Stomach (tissue), 9 donors: ENCODE measurements around the gene NDUFA8. TPM values are rescaled to one million over a fixed set of nuclear protein-coding genes. Genes with fewer than 3 reads are reported as not detected.

Experiments
- DNase-seq, 2 donors: peaks; one replicate each; pipeline versions ENCODE4 v3.0.0 to v3.0.0-alpha.2; 2013 to 2019
- H3K27ac ChIP-seq, 5 donors: fragments of 200-600 bp in 4 of 5; sonication (generic) in 4 of 5; one replicate each; pipeline ENCODE4 v1.5.1; 2013 to 2019; ENCODE audit warnings: mild to moderate bottlenecking in 1 of 5, moderate library complexity in 1 of 5
- H3K27me3 ChIP-seq, 3 donors: fragments of 200-600 bp; sonication (generic); one replicate each; pipeline ENCODE4 v1.5.1; 2017 to 2019; ENCODE audit warnings: mixed run types in 1 of 3
- H3K36me3 ChIP-seq, 4 donors: fragments of 200-600 bp; sonication (generic); 1 replicate in 3 of 4; 2 replicates in 1 of 4; pipeline ENCODE4 v1.5.1; 2016 to 2019
- H3K4me1 ChIP-seq, 4 donors: fragments of 200-600 bp; sonication (generic); one replicate each; pipeline ENCODE4 v1.5.1; 2016 to 2019
- H3K4me3 ChIP-seq, 4 donors: fragments of 200-600 bp; sonication (generic) in 3 of 4; one replicate each; pipeline ENCODE4 v1.5.1; 2016 to 2019; ENCODE audit warnings: mild to moderate bottlenecking in 1 of 4
- H3K9me3 ChIP-seq, 4 donors: fragments of 200-600 bp; sonication (generic); one replicate each; pipeline ENCODE4 v1.5.1; 2016 to 2019
- EP300 ChIP-seq: sonication (generic); formaldehyde crosslinking; IDR thresholded peaks from one replicate; pipeline ENCODE4 v1.6.1; 2017; ENCODE audit warnings: antibody characterized with exemption
- POLR2A ChIP-seq, 4 donors: fragments of 450-650 bp; IDR thresholded peaks; one replicate each; pipeline ENCODE4 v1.6.1; 2016; ENCODE audit warnings: antibody characterized with exemption in 4 of 4, control low read depth in 2 of 4, mild to moderate bottlenecking in 1 of 4, moderate library complexity in 1 of 4
- POLR2AphosphoS5 ChIP-seq, 3 donors: sonication (generic); formaldehyde crosslinking; IDR thresholded peaks; one replicate each; pipeline ENCODE4 v1.6.1; 2016; ENCODE audit warnings: antibody characterized with exemption in 3 of 3
- WGBS, 5 donors: extraction: QIAGEN DNeasy Blood & Tissue Kit in 3 of 5; methylation state at CpG; one replicate each; pipeline versions ENCODE4 v1.1.5 to v1.1.7; 2013 to 2018; 5-methylcytosine and 5-hydroxymethylcytosine counted together
- intact Hi-C: fragments of 100-400 bp; cut with DNase I; formaldehyde crosslinking; loops from one replicate; pipeline ENCODE4 v1.15.1; 2023; ENCODE audit warnings: low total_unique reads
- polyA plus RNA-seq, 3 donors: library from polyadenylated mRNA; stranded (reverse); fragments of 200-250 nt; gene quantifications; one replicate each; pipeline ENCODE4 v1.2.3, GENCODE V29; 2013
- total RNA-seq, 5 donors: library from RNA; depleted of rRNA; stranded (reverse); fragments of >200 nt; gene quantifications; one replicate each; pipeline versions ENCODE4 v1.1.0 to v1.2.3, GENCODE V29; 2014 to 2016
- TF ChIP-seq, protein P1 (sequence below), 7 experiments: fragments of 450-650 bp in 4 of 7; fragments of 200-600 bp in 3 of 7; sonication (generic) in 3 of 7; IDR thresholded peaks; one replicate each; pipeline ENCODE4 v1.5.1; 2016 to 2019; ENCODE audit warnings: antibody characterized with exemption in 7 of 7, control low read depth in 2 of 7, mild to moderate bottlenecking in 1 of 7
- donor health status: healthy with polysubstance abuse.
- donor health status: Bipolar disorder and iron deficiency.
- donor health status: healthy.

NDUFA8 gene
- total and polyA plus RNA-seq, 8 donors: 10.5 to 130 (median 53.3) TPM

DNA sequence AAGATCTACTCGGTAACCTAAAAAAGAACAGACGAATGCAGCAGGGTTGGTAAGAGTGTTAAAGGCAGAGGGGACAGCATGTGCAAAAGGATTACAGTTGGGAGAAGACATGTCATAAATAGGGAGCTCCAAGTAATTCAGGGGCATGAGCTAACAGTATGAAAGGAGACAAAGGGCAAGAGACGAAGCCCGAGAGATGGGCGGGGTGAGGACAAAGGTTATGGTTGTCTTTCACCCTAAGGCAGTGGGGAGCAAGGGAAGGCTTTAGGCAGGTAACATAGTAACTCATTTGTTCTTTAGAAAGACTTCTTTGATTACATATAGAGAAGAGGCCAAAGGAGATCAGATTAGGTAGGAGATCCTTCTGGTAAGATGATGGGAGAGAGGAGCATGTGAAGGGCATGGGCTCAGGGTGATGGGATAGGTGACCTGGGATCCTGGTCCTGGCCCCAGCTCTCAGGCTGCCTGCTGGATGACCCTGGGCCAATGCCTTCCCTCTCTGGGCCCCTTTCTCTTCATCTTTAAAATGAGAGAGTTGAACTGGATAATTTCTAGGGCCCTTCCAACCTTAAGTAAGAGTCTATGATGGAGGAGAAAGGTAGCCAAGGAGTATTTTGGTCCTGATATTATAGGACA lies 19.6 kb upstream of the NDUFA8 start:
- Histone ChIP-seq H3K27me3 (peaks cover 0 to 10% (median 8%) of the 10 kb centered on the region in 3 donors), H3K36me3 (no peaks in the 10 kb centered on the region), H3K4me3 (no peak overlapping the region), H3K27ac (no peak overlapping the region), H3K4me1 (no peaks in the 10 kb centered on the region), H3K9me3 (no peaks in the 10 kb centered on the region)
- DNase-seq: no peak
- TF ChIP-seq POLR2AphosphoS5 (IDR thresholded peaks at IDR 0.05): no peak
- TF ChIP-seq, protein P1, sequence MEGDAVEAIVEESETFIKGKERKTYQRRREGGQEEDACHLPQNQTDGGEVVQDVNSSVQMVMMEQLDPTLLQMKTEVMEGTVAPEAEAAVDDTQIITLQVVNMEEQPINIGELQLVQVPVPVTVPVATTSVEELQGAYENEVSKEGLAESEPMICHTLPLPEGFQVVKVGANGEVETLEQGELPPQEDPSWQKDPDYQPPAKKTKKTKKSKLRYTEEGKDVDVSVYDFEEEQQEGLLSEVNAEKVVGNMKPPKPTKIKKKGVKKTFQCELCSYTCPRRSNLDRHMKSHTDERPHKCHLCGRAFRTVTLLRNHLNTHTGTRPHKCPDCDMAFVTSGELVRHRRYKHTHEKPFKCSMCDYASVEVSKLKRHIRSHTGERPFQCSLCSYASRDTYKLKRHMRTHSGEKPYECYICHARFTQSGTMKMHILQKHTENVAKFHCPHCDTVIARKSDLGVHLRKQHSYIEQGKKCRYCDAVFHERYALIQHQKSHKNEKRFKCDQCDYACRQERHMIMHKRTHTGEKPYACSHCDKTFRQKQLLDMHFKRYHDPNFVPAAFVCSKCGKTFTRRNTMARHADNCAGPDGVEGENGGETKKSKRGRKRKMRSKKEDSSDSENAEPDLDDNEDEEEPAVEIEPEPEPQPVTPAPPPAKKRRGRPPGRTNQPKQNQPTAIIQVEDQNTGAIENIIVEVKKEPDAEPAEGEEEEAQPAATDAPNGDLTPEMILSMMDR (IDR thresholded peaks at IDR 0.05): no peak
- TF ChIP-seq EP300: no peak
- TF ChIP-seq POLR2A (IDR thresholded peaks at IDR 0.05): no peak
- intact Hi-C loops: no loop called here
- WGBS, 5 donors: 67 to 79% (median 73%) methylated on average over 5 of the region's 5 CpGs

DNA sequence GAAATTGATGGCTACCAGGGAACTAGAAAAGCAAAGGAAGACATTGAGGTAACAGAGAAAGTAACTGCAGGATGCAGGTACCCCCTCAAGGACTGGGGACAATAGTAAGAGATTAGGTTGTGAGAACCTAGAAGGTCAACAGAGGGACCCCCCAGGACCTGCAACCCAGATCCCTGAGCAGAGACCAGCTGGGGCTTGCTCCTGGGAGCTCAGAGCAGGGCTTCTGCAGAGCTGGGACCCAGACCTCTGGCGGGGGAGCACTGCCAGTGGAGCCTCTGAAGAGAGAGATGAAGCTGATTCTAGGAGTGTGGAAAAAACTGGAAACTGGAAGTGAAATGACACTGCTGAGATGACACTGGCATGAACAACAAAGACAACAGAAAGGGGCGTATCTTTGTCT lies 17.3 kb upstream of the NDUFA8 start:
- H3K9me3 ChIP-seq: no peaks in the 10 kb centered on the region
- 77 to 94% (median 91%) methylated on average over 2 of the region's 2 CpGs for WGBS, 5 donors
- no peak overlapping the region for H3K4me3 ChIP-seq
- TF ChIP-seq, protein P1 (IDR thresholded peaks at IDR 0.05): no peak
- TF ChIP-seq POLR2A (IDR thresholded peaks at IDR 0.05) (no peak), POLR2AphosphoS5 (IDR thresholded peaks at IDR 0.05) (no peak), EP300 (no peak)
- no peak overlapping the region for H3K27ac ChIP-seq
- no peak for DNase-seq
- no peaks in the 10 kb centered on the region for H3K36me3 ChIP-seq
- no peaks in the 10 kb centered on the region for H3K4me1 ChIP-seq
- intact Hi-C loops: no loop called here
- H3K27me3 ChIP-seq: peaks cover 0 to 24% (median 0%) of the 10 kb centered on the region in 3 donors

DNA sequence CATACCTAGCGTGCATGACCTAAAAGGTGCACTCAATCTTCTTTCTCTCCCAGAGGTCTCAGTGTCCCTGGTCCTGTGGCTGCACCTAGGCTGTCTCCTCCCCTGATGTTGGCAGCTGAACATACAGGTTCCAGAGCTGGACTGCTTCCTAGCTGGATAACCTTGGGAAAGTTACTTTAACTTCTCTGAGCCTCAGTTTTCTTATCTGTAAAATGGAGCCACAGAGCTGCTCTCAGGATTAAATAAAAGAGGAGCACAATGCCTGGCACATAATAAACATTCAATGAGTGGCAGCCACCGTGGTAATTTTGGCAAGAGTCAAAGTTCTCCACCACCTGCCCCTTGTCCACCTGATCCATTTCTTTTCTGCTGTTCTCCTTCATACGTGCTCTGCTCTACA lies 14.1 kb upstream of the NDUFA8 start:
- H3K27me3 ChIP-seq: peaks cover 0 to 24% (median 0%) of the 10 kb centered on the region in 3 donors
- 74 to 84% (median 76%) methylated on average over 3 of the region's 3 CpGs for WGBS, 5 donors

GRCh38 chr9:122172131-122172530 lies 12.6 kb upstream of the NDUFA8 start:
- Histone ChIP-seq H3K27me3 (peaks cover 0 to 24% (median 0%) of the 10 kb centered on the region in 3 donors), H3K4me3 (no peak overlapping the region), H3K27ac (no peak overlapping the region), H3K4me1 (no peaks in the 10 kb centered on the region), H3K9me3 (no peaks in the 10 kb centered on the region), H3K36me3 (no peaks in the 10 kb centered on the region)
- intact Hi-C loops: no loop called here
- TF ChIP-seq, protein P1 (IDR thresholded peaks at IDR 0.05): no peak
- TF ChIP-seq POLR2AphosphoS5 (IDR thresholded peaks at IDR 0.05): no peak
- 80 to 91% (median 86%) methylated on average over 7 of the region's 7 CpGs for WGBS, 5 donors
- no peak for DNase-seq

More for the DNA sequence above, 14.1 kb upstream of the NDUFA8 start:
- no peak overlapping the region for H3K4me3 ChIP-seq
- intact Hi-C loops: no loop called here
- no peaks in the 10 kb centered on the region for H3K4me1 ChIP-seq
- H3K36me3 ChIP-seq: no peaks in the 10 kb centered on the region
- no peaks in the 10 kb centered on the region for H3K9me3 ChIP-seq
- H3K27ac ChIP-seq: no peak overlapping the region
- no peak for DNase-seq
- TF ChIP-seq EP300: no peak
- TF ChIP-seq, protein P1 (IDR thresholded peaks at IDR 0.05): no peak
- no peak for TF ChIP-seq POLR2AphosphoS5 (IDR thresholded peaks at IDR 0.05)
- TF ChIP-seq POLR2A (IDR thresholded peaks at IDR 0.05): no peak
